GM19239 (cell line): ENCODE results near the gene OSBPL9.
"Not testable (repeated sequence)": the region's sequence is repeated elsewhere in the genome, so short reads cannot be mapped to it uniquely, and the experiment has no call there.

Experiments
- DNase-seq: peaks from one replicate; pipeline ENCODE4 v3.0.0; 2011; ENCODE audit warnings: low spot score; ENCODE audit not compliant: insufficient read length
- FAIRE-seq: peaks from 2 replicates; lab custom pipeline; 2011; peaks lifted over from hg19 to GRCh38; lab: Jason Lieb, UNC

OSBPL9 gene

GRCh38 chr1:51701782-51702181 lies 84.9 kb downstream of the OSBPL9 start:
- not testable (repeated sequence) for FAIRE-seq, DNase-seq

DNA sequence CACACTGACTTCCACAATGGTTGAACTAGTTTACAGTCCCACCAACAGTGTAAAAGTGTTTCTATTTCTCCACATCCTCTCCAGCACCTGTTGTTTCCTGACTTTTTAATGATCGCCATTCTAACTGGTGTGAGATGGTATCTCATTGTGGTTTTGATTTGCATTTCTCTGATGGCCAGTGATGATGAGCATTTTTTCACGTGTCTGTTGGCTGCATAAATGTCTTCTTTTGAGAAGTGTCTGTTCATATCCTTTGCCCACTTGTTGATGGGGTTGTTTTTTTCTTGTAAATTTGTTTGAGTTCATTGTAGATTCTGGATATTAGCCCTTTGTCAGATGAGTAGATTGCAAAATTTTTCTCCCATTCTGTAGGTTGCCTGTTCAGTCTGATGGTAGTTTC lies 85.3 kb downstream of the OSBPL9 start:
- not testable (repeated sequence) for DNase-seq, FAIRE-seq

GRCh38 chr1:51705035-51705434 lies 88.1 kb downstream of the OSBPL9 start:
- no peak for FAIRE-seq

DNA sequence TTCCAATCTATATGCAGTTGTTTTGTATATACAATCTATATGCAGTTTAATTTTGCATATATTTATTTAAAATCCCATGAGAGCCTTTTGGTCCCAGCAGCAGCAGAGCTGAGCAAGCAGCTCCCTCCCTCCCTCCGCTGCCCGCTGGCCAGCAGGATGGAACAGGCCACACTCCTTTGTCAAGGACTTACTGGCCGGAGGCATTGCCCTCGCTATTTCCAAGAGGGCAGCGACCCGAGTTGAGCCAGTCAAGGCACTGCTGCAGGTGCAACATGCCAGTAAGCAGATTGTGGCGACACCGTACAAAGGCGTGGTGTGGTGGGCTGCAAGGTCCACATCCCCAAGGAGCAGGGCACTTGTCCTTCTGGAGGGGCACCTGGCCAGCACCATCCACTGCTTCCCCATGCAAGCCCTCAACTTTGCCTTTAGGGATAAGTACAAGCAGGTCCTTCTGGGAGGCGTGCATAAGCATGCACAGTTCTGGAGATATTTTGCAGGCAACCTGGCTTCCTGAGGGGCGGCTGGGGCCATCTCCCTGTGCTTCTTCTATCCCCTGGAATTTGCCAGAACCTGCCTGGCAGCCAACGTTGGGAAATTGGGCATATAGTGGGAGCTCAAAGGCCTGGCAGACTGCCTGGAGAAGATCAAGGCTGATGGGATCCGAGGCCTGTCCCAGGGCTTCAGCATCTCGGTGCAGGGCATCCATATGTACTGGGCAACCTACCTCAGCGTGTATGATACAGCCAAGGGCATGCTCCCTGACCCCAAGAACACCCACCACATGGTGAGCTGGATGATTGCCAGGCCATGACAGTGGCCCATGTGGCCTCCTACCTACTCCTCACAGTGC lies 92.2 kb downstream of the OSBPL9 start:
- FAIRE-seq (no peak), DNase-seq (no peak)

More at GRCh38 chr1:51705035-51705434, 88.1 kb downstream of the OSBPL9 start:
- DNase-seq: no peak

DNA sequence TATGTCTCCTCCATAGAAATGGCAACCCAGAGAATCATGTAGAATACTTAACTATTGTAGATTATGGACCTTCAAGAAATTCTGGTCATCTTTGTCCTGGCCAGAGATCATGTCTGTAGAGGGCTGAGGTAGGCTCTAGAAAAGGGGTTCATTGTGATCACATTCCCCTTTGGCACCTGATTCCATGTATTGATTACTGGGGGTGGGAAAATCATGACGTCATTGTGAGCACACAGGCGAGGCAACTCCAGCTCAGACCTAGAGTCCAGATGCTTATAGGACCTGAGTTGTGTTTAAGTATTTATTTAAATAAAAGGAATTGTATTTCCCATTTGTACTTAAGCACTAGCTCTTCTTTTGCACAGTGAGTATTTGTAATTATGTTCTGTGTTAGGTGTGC lies 93.1 kb downstream of the OSBPL9 start:
- DNase-seq (no peak), FAIRE-seq (no peak)

DNA sequence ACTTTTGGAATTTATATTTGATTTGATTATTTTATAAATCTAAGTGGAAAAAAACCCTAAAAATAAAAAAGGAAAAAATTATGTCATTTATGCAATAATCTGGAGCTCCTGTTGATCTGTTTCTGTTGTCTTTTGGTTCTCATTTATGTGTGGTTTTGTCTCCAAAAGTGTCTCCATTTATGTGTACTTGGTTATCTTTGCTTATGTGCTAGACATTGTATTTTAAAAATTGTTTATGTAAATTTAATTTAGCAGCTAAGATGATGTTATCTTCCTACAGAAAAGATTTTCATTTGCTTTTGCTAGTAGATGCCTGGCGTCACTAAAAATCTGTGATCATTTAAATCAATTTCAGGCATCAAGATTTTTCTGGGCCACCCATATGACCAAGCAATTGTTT lies 95.7 kb downstream of the OSBPL9 start:
- no peak for DNase-seq
- FAIRE-seq: no peak

- DNase-seq: no peak
- FAIRE-seq: no peak
Measured at GRCh38 chr1:51714374-51715019, 97.6 kb downstream of the OSBPL9 start.

DNA sequence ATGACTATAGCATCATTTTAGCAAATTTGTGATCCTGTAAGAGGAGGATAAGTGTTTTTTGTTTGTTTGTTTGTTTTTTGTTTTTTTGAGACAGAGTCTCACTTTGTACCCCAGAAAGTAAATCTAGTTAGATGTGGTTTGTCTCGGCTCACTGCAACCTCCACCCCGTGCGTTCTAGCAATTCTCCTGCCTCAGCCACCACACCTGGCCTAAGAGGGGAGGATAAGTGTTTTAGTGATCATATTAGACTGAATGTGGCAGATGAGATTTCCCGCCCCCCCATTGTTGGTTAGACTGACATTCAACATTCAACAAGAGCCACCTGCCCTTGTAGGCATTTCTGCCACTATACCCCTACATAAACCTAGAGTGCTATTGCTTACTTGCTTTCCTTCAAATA lies 98.5 kb downstream of the OSBPL9 start:
- no peak for FAIRE-seq
- DNase-seq: no peak

DNA sequence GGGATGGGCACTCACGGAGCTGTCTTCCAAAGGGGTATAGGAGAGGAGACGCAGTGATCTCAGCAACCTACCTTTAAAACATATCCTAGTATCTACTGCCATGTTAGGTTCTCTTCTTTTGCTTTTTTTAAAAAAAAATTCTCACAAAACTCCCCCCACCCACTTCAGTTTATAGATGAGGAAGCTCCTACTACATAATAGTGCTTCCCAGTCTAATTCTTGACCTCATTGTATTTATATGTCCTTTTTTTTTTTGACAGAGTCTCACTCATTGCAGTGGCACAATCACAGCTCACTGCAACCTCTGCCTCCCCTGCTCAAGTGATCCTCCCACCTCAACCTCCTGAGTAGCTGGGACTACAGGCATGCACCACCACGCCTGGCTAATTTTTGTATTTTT lies 99.9 kb downstream of the OSBPL9 start:
- no peak for DNase-seq
- no peak for FAIRE-seq

- DNase-seq (no peak), FAIRE-seq (no peak)
Measured at GRCh38 chr1:51717842-51718241, 101.0 kb downstream of the OSBPL9 start.

DNA sequence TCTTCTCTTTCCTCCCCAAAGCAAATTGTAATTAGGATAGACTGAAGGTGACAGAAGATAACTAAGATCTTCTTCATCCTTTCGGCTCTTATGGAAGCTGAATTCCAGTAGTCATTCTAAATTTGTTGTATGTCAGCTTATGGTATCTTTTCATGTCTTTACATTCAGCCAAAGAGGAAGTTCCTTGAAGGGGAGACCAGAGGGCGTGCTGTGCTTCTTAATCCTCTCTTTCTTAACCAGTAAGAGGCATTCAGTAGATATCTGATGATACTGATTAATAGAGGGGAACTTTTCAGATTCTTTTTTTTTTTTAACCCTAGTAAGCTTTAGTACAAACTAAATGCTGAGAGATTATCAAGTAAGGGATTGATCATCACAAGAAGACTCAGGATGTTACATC lies 102.3 kb downstream of the OSBPL9 start:
- DNase-seq (no peak), FAIRE-seq (no peak)

- no peak for DNase-seq
- FAIRE-seq: no peak
Measured at GRCh38 chr1:51724797-51725196, 107.9 kb downstream of the OSBPL9 start.

GRCh38 chr1:51726051-51726450 lies 109.2 kb downstream of the OSBPL9 start:
- peak; percentile 84 for FAIRE-seq
- no peak for DNase-seq

DNA sequence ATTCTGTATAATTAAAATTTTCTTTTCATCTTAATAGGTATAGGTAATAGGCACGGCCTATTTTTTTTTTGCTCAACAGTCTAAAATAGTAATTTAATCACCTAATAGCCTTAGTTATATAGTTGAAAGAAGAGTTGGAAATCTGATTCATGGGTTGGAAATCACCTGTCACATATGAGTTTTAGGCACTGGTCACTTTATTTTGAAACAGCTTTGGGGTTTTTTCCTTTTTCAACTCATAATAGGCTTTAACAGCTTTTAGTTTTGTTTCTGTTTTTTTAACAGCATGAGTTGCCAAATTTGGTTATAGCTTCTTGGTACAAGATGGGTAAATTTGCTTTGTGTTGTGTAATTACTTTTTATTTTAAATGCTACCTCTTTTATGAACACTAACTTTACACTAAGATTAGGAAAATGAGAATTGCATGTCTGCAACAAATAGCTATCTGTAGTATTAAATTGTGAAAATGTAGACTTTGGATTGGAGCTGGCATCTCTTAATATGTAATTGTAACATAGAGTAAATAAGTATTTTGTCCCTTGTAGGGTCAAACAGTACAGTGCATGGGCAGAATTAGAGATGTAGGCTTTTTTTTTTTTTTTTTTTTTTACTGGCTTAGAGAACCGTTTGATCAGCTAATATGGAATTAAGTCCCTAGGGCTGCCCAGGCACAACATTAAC lies 109.8 kb downstream of the OSBPL9 start:
- DNase-seq (no peak), FAIRE-seq (peak; percentile 86)

DNA sequence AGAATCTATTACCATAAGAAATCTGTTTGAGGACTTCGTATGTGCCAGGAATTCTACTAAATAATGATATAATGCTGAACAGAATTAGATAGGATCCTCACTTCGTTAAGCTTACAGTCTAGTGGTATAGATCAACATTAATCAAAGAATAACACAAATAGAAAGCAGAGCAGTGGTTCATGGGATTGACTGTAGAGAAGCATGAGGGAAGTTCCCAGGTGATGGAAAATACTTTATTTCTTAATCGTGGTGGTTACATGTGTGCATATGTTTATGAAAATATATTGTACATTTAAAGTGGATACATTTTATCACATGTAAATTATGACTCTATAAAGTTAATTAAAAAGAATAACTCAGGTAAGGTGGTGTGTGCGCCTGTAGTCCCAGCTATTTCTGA lies 110.5 kb downstream of the OSBPL9 start:
- DNase-seq (no peak), FAIRE-seq (peak; percentile 65)

- FAIRE-seq (no peak), DNase-seq (no peak)
Measured at GRCh38 chr1:51728611-51729155, 111.8 kb downstream of the OSBPL9 start.

DNA sequence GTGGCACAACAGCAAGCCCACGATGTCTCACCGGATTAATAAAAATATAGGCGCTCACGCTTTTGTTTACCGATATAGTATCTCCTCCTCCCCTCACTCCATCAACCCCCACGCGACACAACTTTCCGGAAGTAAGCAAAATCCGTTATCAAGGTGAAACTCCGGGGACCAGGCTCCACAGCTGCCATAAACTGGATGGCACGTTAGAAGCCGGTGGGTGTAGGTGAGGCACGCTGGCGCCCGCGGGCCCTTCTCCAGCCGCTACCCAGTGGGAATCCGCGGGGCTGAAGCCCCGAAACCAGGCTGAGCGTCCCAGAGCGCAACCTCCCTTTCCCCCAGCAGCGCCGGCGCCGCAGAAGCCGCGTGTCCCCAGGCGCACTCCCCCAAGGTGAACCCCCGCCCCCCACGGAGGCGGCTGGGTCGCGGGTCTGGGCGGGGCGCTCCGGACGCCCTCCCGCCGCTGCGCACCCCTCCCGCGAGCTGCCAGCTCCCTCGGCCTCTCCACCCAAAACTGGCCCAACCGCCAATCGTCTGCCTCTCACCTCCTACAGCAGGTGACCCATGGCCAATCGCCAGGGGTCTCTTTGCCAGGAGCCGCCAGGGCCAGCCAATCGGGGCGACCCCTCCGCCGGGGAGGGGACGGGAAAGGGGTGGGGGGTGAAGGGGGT lies 112.4 kb downstream of the OSBPL9 start:
- DNase-seq: peak; percentile 83
- peak; percentile 96 for FAIRE-seq

- peak; percentile 75 for FAIRE-seq
- no peak for DNase-seq
Measured at GRCh38 chr1:51729824-51730301, 113.0 kb downstream of the OSBPL9 start.

DNA sequence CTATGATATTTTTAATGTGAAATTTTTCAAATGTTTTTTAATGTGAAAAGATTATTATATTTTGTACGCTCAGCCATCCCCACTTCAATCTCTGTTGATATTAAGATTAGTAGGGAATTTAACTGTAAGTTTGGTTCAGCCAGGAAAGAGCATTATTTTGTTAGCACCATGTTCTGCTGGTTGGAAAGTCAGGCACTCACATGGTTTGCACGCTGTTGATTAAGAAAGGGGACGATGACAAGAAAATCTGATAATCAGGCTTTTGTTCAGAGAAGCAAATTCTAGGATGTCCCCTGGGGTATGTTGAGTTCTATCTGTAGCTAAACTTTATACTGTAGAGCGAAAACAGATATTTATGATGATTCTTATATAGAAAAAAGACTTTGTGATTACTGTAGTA lies 115.1 kb downstream of the OSBPL9 start:
- no peak for FAIRE-seq
- DNase-seq: no peak
